Measurements from ENCODE around the gene SLC47A1. TPM values are rescaled to one million over a fixed set of nuclear protein-coding genes. Genes with fewer than 3 reads are reported as not detected.

SLC47A1 gene
- polyA plus RNA-seq, 1 donor from 2014 or later: not detected

DNA sequence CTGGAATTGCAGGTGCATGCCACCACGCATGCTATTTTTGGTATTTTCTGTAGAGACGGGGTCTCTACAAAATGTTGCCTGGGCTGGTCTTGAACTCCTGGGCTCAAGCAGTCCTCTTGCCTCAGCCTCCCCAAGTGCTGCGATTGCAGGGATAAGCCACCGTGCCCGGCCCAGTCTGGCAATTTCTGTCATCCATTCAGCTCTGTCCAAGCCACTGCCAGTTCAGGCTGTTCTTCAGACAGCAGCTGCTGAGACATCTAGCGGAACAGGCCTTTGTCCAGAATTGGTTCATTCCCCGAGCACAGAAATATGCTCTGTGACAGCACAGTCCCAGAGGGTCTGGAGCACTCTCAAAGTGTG lies 5.4 kb downstream of the SLC47A1 start:
- H3K4me1 Mint-ChIP-seq: peaks cover 0 to 5% (median 0%) of the 10 kb centered on the region in 3 donors
- H3K36me3 Mint-ChIP-seq: peaks cover 2% of the 10 kb centered on the region
- H3K9me3 Mint-ChIP-seq: no peaks in the 10 kb centered on the region
- peaks cover 15% of the 10 kb centered on the region for H3K27me3 Mint-ChIP-seq
- no peak overlapping the region for H3K27ac Mint-ChIP-seq
- H3K4me3 Mint-ChIP-seq: no peak overlapping the region

DNA sequence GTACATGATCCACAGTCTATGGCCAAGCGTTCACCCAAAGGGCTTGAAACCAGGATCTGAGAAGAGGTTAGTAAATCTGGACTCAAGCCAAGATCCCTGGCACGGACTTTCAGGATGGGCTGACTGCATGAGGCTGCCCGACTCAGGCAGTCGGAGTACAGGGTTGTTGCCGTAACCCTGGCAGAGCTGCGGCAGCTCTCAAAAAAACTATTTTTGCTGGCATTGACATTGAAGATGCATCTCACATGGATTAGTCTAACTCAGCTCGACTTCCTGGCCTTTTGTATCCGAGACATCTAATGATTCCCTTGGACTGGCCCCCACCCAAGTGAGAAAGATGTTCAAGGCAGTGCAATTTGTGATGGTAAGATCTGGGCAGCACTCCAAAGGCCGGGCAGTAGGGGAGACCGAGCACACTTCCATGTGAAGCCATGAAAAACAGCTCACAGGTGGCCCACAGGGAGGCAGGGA lies 6.2 kb downstream of the SLC47A1 start:
- Mint-ChIP-seq H3K4me1 (no peaks in the 10 kb centered on the region), H3K36me3 (peaks cover 2% of the 10 kb centered on the region), H3K27ac (no peak overlapping the region), H3K27me3 (peaks cover 10% of the 10 kb centered on the region), H3K4me3 (no peak overlapping the region), H3K9me3 (no peaks in the 10 kb centered on the region)

GRCh38 chr17:19540706-19541370 lies 7.2 kb downstream of the SLC47A1 start:
- H3K27ac Mint-ChIP-seq: no peak overlapping the region
- no peak overlapping the region for H3K4me3 Mint-ChIP-seq
- no peaks in the 10 kb centered on the region for H3K9me3 Mint-ChIP-seq
- peaks cover 2% of the 10 kb centered on the region for H3K36me3 Mint-ChIP-seq
- H3K4me1 Mint-ChIP-seq: no peaks in the 10 kb centered on the region
- H3K27me3 Mint-ChIP-seq: peaks cover 8% of the 10 kb centered on the region

- Mint-ChIP-seq H3K27me3 (peaks cover 8% of the 10 kb centered on the region), H3K27ac (no peak overlapping the region), H3K4me3 (no peak overlapping the region), H3K4me1 (peaks cover 1 to 2% (median 2%) of the 10 kb centered on the region in 3 donors), H3K36me3 (peaks cover 2% of the 10 kb centered on the region), H3K9me3 (no peaks in the 10 kb centered on the region)
Observed at GRCh38 chr17:19541445-19541844, 7.8 kb downstream of the SLC47A1 start.

DNA sequence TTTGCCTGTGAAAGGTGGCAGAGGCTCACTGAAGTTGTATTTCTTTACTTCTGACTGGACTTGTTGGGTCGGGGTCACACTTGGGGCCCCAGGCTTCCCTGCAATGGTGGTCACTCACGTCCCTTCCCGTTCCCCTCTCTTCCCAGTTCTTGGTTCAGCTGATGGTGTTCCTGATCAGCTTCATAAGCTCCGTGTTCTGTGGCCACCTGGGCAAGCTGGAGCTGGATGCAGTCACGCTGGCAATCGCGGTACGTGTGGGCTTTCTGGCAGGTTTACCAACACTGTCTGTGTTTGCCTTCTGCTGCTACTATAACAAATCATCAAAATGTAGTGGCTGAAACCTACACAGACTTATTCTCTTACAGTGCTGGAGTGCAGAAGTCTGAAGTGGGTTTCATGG lies 8.6 kb downstream of the SLC47A1 start:
- Mint-ChIP-seq H3K27ac (no peak overlapping the region), H3K9me3 (no peaks in the 10 kb centered on the region), H3K4me3 (no peak overlapping the region), H3K27me3 (peaks cover 8% of the 10 kb centered on the region), H3K36me3 (peaks cover 2% of the 10 kb centered on the region), H3K4me1 (peaks cover 4 to 6% (median 5%) of the 10 kb centered on the region in 3 donors)

GRCh38 chr17:19544366-19544765 lies 10.7 kb downstream of the SLC47A1 start:
- H3K36me3 Mint-ChIP-seq: peaks cover 2% of the 10 kb centered on the region
- no peaks in the 10 kb centered on the region for H3K9me3 Mint-ChIP-seq
- H3K4me3 Mint-ChIP-seq: no peak overlapping the region
- peaks cover 3% of the 10 kb centered on the region for H3K27me3 Mint-ChIP-seq
- H3K27ac Mint-ChIP-seq: no peak overlapping the region
- H3K4me1 Mint-ChIP-seq: peaks cover 4 to 6% (median 5%) of the 10 kb centered on the region in 3 donors

GRCh38 chr17:19546289-19547065 lies 12.8 kb downstream of the SLC47A1 start:
- Mint-ChIP-seq H3K27me3 (peaks cover 3% of the 10 kb centered on the region), H3K4me3 (peak overlapping the region in 2 of 4 donors; percentile 30 to 52), H3K36me3 (peaks cover 2% of the 10 kb centered on the region), H3K4me1 (peaks cover 4 to 6% (median 5%) of the 10 kb centered on the region in 3 donors), H3K9me3 (no peaks in the 10 kb centered on the region), H3K27ac (peak overlapping the region in 1 of 3 donors; percentile 53)

DNA sequence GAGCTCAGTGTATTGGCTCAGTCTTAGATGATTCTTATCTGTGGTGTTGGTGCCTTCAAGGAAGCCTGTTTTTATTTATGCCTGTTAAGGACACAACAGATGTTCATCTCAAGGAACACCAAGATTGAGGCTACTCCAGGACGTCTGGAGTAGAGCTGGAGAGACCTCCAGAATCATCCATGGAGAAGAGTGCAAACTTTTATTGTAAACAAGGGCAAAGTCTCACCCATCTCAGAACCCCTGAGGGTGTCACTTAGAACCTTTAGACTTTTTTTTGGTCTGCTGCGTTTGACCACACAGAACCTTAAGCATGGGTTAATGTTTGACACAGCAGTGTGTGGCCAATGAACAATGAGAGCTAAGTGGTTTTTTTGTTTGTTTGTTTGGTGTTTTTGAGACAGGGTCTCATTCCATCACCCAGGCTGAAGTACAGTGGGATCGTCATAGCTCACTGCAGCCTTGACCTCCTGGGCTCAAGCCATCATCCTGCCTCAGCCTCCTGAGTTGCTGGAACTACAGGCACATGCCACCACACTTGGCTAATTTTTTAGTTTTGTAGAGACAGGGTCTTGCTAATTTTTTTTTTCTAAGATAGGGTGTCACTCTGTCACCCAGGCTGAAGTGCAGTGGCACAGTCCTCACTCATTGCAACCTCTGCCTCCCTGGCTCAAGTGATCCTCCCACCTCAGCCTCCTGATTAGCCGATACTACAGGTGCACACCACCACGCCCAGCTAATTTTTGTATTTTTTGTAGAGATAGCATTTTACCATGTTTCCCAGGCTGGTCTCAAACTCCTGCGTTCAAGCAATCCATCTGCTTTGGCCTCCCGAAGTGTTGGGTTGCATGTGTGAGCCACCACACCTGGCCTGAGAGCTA lies 16.3 kb downstream of the SLC47A1 start:
- Mint-ChIP-seq H3K27ac (no peak overlapping the region), H3K27me3 (peaks cover 6% of the 10 kb centered on the region), H3K36me3 (no peaks in the 10 kb centered on the region), H3K4me3 (no peak overlapping the region), H3K9me3 (no peaks in the 10 kb centered on the region), H3K4me1 (peaks cover 5 to 7% (median 6%) of the 10 kb centered on the region in 3 donors)

GRCh38 chr17:19551165-19551564 lies 17.5 kb downstream of the SLC47A1 start:
- H3K27ac Mint-ChIP-seq: no peak overlapping the region
- H3K4me1 Mint-ChIP-seq: peaks cover 5 to 7% (median 6%) of the 10 kb centered on the region in 3 donors
- H3K9me3 Mint-ChIP-seq: no peaks in the 10 kb centered on the region
- peaks cover 8% of the 10 kb centered on the region for H3K27me3 Mint-ChIP-seq
- H3K36me3 Mint-ChIP-seq: no peaks in the 10 kb centered on the region
- no peak overlapping the region for H3K4me3 Mint-ChIP-seq

DNA sequence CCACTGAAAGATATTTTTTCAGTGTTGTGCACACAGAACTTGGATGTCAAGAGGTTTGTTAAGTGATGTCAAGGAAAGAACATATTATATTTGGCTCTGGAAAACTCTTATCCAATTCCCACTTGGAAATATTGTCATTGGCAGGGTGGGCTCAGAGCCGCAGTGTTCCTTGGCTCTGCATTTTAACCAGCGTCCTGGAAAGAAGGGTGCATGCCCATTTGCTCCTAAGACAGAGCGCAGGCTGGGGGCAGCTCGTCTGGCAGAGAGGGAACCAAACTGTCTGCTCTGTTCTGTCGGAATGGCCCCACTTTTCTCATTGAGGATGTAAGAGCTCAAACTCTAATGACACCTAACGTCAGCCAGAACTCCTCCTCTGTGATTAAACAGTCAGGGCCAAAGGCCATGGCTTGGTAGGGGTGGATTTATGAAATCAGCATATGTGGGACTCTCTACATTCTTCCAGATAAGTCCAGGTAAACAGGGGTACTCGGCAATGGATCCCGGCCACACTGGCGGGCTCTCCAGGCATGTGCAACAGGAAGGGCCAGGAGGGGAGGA lies 18.0 kb downstream of the SLC47A1 start:
- H3K4me1 Mint-ChIP-seq: peaks cover 2 to 4% (median 2%) of the 10 kb centered on the region in 3 donors
- no peak overlapping the region for H3K4me3 Mint-ChIP-seq
- H3K9me3 Mint-ChIP-seq: no peaks in the 10 kb centered on the region
- H3K27ac Mint-ChIP-seq: no peak overlapping the region
- H3K36me3 Mint-ChIP-seq: no peaks in the 10 kb centered on the region
- peaks cover 8% of the 10 kb centered on the region for H3K27me3 Mint-ChIP-seq

GRCh38 chr17:19553036-19553435 lies 19.4 kb downstream of the SLC47A1 start:
- Mint-ChIP-seq H3K27me3 (peaks cover 8% of the 10 kb centered on the region), H3K9me3 (peaks cover 2 to 3% (median 3%) of the 10 kb centered on the region in 3 donors)

GRCh38 chr17:19554393-19554792 lies 20.7 kb downstream of the SLC47A1 start:
- H3K36me3 Mint-ChIP-seq: no peaks in the 10 kb centered on the region
- peaks cover 8% of the 10 kb centered on the region for H3K27me3 Mint-ChIP-seq
- H3K9me3 Mint-ChIP-seq: peaks cover 2 to 6% (median 4%) of the 10 kb centered on the region in 3 donors
- no peak overlapping the region for H3K4me3 Mint-ChIP-seq
- H3K27ac Mint-ChIP-seq: no peak overlapping the region
- peaks cover 0 to 3% (median 0%) of the 10 kb centered on the region in 3 donors for H3K4me1 Mint-ChIP-seq

More at GRCh38 chr17:19553036-19553435, 19.4 kb downstream of the SLC47A1 start:
- H3K27ac Mint-ChIP-seq: no peak overlapping the region
- no peak overlapping the region for H3K4me3 Mint-ChIP-seq
- H3K4me1 Mint-ChIP-seq: peaks cover 0 to 3% (median 0%) of the 10 kb centered on the region in 3 donors
- no peaks in the 10 kb centered on the region for H3K36me3 Mint-ChIP-seq

DNA sequence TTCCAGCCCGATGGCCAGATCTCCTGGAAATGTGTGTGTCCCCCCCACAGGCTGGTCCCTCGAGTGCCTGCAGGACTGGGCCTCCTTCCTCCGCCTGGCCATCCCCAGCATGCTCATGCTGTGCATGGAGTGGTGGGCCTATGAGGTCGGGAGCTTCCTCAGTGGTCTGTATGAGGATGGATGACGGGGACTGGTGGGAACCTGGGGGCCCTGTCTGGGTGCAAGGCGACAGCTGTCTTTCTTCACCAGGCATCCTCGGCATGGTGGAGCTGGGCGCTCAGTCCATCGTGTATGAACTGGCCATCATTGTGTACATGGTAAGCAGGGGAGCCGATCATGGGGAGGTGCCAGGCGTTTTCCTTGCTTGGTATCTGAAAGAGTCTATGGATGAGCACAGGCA lies 22.1 kb downstream of the SLC47A1 start:
- Mint-ChIP-seq H3K27me3 (peaks cover 12% of the 10 kb centered on the region), H3K27ac (no peak overlapping the region), H3K9me3 (peaks cover 2 to 6% (median 4%) of the 10 kb centered on the region in 3 donors), H3K36me3 (no peaks in the 10 kb centered on the region), H3K4me1 (peaks cover 0 to 3% (median 0%) of the 10 kb centered on the region in 3 donors), H3K4me3 (no peak overlapping the region)

- Mint-ChIP-seq H3K9me3 (peaks cover 2 to 6% (median 4%) of the 10 kb centered on the region in 3 donors), H3K4me1 (peaks cover 0 to 2% (median 0%) of the 10 kb centered on the region in 3 donors), H3K4me3 (no peak overlapping the region), H3K27me3 (peaks cover 8% of the 10 kb centered on the region), H3K27ac (no peak overlapping the region), H3K36me3 (no peaks in the 10 kb centered on the region)
Observed at GRCh38 chr17:19558946-19559345, 25.3 kb downstream of the SLC47A1 start.

All from IgD-negative memory B cell (primary cell).